HepG2 (cell line): ENCODE data around the gene IL1RAPL2. TPM values are rescaled to one million over a fixed set of nuclear protein-coding genes. Genes with fewer than 3 reads are reported as not detected.

Experiments used
- ATAC-seq: fragments of 200-7000 bp; cut with Tn5 transposase; 3 replicates; pipeline ENCODE4 v1.9.1; 2020; ENCODE audit warnings: mild to moderate bottlenecking, moderate library complexity
- BruUV-seq: library from RNA; stranded (reverse); fragments of 400-500 nt; replicated peaks from 2 replicates; lab custom pipeline; 2021; lab: Mats Ljungman, UMichigan
- CTCF ChIA-PET: fragments of 300-600 bp; formaldehyde crosslinking; extraction: SDS; loops from one replicate; lab custom pipeline; 2021; ENCODE audit warnings: low total read pairs, inconsistent platforms, low intra/inter-chr PET ratio; lab: Yijun Ruan, JAX
- POLR2A ChIA-PET: fragments of 350-600 bp; sonication (Branson Sonifier 250); formaldehyde crosslinking; loops from one replicate; lab custom pipeline; 2020; ENCODE audit warnings: antibody characterized with exemption, inconsistent platforms; lab: Yijun Ruan, JAX
- DNase-seq: peaks from one replicate; pipeline ENCODE4 v3.0.0-alpha.2; 2015; ENCODE audit warnings: low spot score
- FAIRE-seq: peaks from 3 replicates; lab custom pipeline; 2011; peaks lifted over from hg19 to GRCh38; lab: Jason Lieb, UNC
- H2AFZ ChIP-seq: one replicate; pipeline ENCODE4 v1.6.1; 2011; ENCODE audit warnings: low read length, inconsistent platforms
- H3K27ac ChIP-seq: fragments of 300-600 bp; 3 replicates; pipeline ENCODE4 v1.8.0; 2011; ENCODE audit warnings: mixed run types, mild to moderate bottlenecking, mixed read lengths, low read length, inconsistent platforms; ENCODE audit not compliant: insufficient read depth; ENCODE audit errors: extremely low read length
- H3K27me3 ChIP-seq, 2 experiments: fragments of 200-600 bp in 1 of 2; 2 replicates in 1 of 2; 3 replicates in 1 of 2; pipeline versions ENCODE4 v1.6.0 to v1.8.0; 2011; ENCODE audit warnings: low read length in 2 of 2, mild to moderate bottlenecking in 2 of 2, moderate library complexity in 2 of 2, inconsistent platforms in 1 of 2; ENCODE audit not compliant: insufficient read depth in 2 of 2, control insufficient read depth in 1 of 2
- H3K36me3 ChIP-seq, 2 experiments: fragments of 200-600 bp in 1 of 2; replicated peaks in 1 of 2; 2 replicates in 1 of 2; 3 replicates in 1 of 2; pipeline versions ENCODE4 v1.5.1 to v1.8.0; 2011; ENCODE audit warnings: low read length in 2 of 2, inconsistent platforms in 1 of 2; ENCODE audit not compliant: insufficient read depth in 2 of 2, control insufficient read depth in 1 of 2
- H3K4me1 ChIP-seq: 2 replicates; pipeline ENCODE4 v1.5.1; 2012; ENCODE audit warnings: low read length, inconsistent platforms; ENCODE audit not compliant: insufficient read depth
- H3K4me2 ChIP-seq: 2 replicates; pipeline ENCODE4 v1.6.0; 2011; ENCODE audit warnings: low read depth, low read length, inconsistent platforms
- H3K4me3 ChIP-seq, 3 experiments: fragments of 200-600 bp in 1 of 3; sonication (generic), shearing (Covaris generic) in 1 of 3; replicated peaks in 1 of 3; 2 replicates each; pipeline ENCODE4 v1.5.1; 2011 to 2016; ENCODE audit warnings: low read length in 3 of 3, inconsistent platforms in 2 of 3, low read depth in 2 of 3, mild to moderate bottlenecking in 2 of 3, control low read depth in 1 of 3, mixed read lengths in 1 of 3; ENCODE audit not compliant: insufficient read depth in 1 of 3
- H3K79me2 ChIP-seq: one replicate; pipeline ENCODE4 v1.6.1; 2011; ENCODE audit warnings: low read length, inconsistent platforms; ENCODE audit not compliant: insufficient read depth
- H3K9ac ChIP-seq: 2 replicates; pipeline ENCODE4 v1.6.0; 2011; ENCODE audit warnings: mild to moderate bottlenecking, low read depth, low read length, inconsistent platforms; ENCODE audit not compliant: insufficient read depth
- H3K9me3 ChIP-seq: 2 replicates; pipeline ENCODE4 v1.5.1; 2012; ENCODE audit warnings: mild to moderate bottlenecking, low read length
- H4K20me1 ChIP-seq: 2 replicates; pipeline ENCODE4 v1.6.0; 2011; ENCODE audit warnings: inconsistent platforms, mild to moderate bottlenecking, low read length, moderate library complexity; ENCODE audit not compliant: insufficient read depth
- ATF1 ChIP-seq: IDR thresholded peaks from 2 replicates; pipeline ENCODE4 v1.6.1; 2016; ENCODE audit warnings: mild to moderate bottlenecking, control low read depth
- ATF7-NPFF ChIP-seq: sonication (generic); formaldehyde crosslinking; IDR thresholded peaks from 2 replicates; pipeline ENCODE4 v1.8.1; 2023; ENCODE audit warnings: mild to moderate bottlenecking, low read depth, missing genetic modification reagents, moderate library complexity
- CHD2 ChIP-seq: IDR thresholded peaks from 2 replicates; pipeline ENCODE4 v1.6.1; 2011; ENCODE audit warnings: low read depth, low read length, improper control_type of control experiment
- CSRNP2 ChIP-seq: sonication (generic); formaldehyde crosslinking; conservative IDR thresholded peaks from 2 replicates; pipeline ENCODE4 v1.8.0; 2022; ENCODE audit warnings: low read depth, missing genetic modification reagents
- MAFG ChIP-seq: sonication (generic); formaldehyde crosslinking; IDR thresholded peaks from 2 replicates; pipeline ENCODE4 v1.5.1; 2020; ENCODE audit warnings: mild to moderate bottlenecking, missing genetic modification reagents
- POLR2A ChIP-seq, 2 experiments: IDR thresholded peaks; 2 replicates each; pipeline ENCODE4 v1.6.1; 2011; ENCODE audit warnings: low read depth in 2 of 2, low read length in 2 of 2, mild to moderate bottlenecking in 1 of 2, moderate library complexity in 1 of 2; ENCODE audit not compliant: insufficient read depth in 1 of 2
- TAF15 ChIP-seq: fragments of 200-400 bp; formaldehyde crosslinking; IDR thresholded peaks from one replicate; pipeline ENCODE4 v1.6.1; 2018; ENCODE audit warnings: mild to moderate bottlenecking, low read depth, low read length; ENCODE audit not compliant: poor library complexity, severe bottlenecking
- YEATS2 ChIP-seq: sonication (generic); formaldehyde crosslinking; IDR thresholded peaks from 2 replicates; pipeline ENCODE4 v1.4.0; 2020; ENCODE audit warnings: missing genetic modification reagents, borderline replicate concordance
- ZNF205 ChIP-seq: IDR thresholded peaks from 2 replicates; pipeline ENCODE4 v1.6.1; 2018; ENCODE audit warnings: missing biosample characterization, missing genetic modification reagents
- ZNF253 ChIP-seq: sonication (generic); formaldehyde crosslinking; IDR thresholded peaks from 2 replicates; pipeline ENCODE4 v1.8.0; 2022; ENCODE audit warnings: mild to moderate bottlenecking, missing genetic modification reagents, borderline replicate concordance
- ZNF3 ChIP-seq: IDR thresholded peaks from 2 replicates; pipeline ENCODE4 v1.7.0; 2017; ENCODE audit warnings: inconsistent platforms
- ZNF30 ChIP-seq: sonication (generic); formaldehyde crosslinking; IDR thresholded peaks from 2 replicates; pipeline ENCODE4 v1.5.0; 2020; ENCODE audit warnings: mild to moderate bottlenecking, missing genetic modification reagents
- ZNF350 ChIP-seq: sonication (generic); formaldehyde crosslinking; IDR thresholded peaks from 2 replicates; pipeline ENCODE4 v1.4.0; 2020; ENCODE audit warnings: mild to moderate bottlenecking, low read depth, missing genetic modification reagents, borderline replicate concordance
- ZNF484 ChIP-seq: sonication (generic); formaldehyde crosslinking; IDR thresholded peaks from 2 replicates; pipeline ENCODE4 v1.5.1; 2020; ENCODE audit warnings: mild to moderate bottlenecking, low read depth, missing genetic modification reagents, borderline replicate concordance
- ZNF512 ChIP-seq: sonication (generic); formaldehyde crosslinking; IDR thresholded peaks from 2 replicates; pipeline ENCODE4 v1.4.0; 2020; ENCODE audit warnings: mild to moderate bottlenecking, missing genetic modification reagents
- ZSCAN12 ChIP-seq: sonication (generic); formaldehyde crosslinking; IDR thresholded peaks from 2 replicates; pipeline ENCODE4 v1.9.0; 2021; ENCODE audit warnings: mild to moderate bottlenecking, missing genetic modification reagents
- ZSCAN20 ChIP-seq: sonication (generic); formaldehyde crosslinking; IDR thresholded peaks from 2 replicates; pipeline ENCODE4 v1.4.0; 2020; ENCODE audit warnings: missing genetic modification reagents, mild to moderate bottlenecking, borderline replicate concordance
- WGBS: methylation state at CpG from one replicate; pipeline ENCODE4 v1.1.6; 2017; ENCODE audit warnings: low lambda C conversion rate; 5-methylcytosine and 5-hydroxymethylcytosine counted together
- in situ Hi-C: cut with HindIII; loops from 2 replicates; pipeline ENCODE4 v1.10.0; 2017; ENCODE audit warnings: low pct_unique_long_range_greater_than_20kb; ENCODE audit not compliant: extremely low pct_ligation_motif_present
- intact Hi-C: fragments of 100-400 bp; cut with micrococcal nuclease; formaldehyde crosslinking; loops from one replicate; pipeline ENCODE4 v1.10.0; 2022; ENCODE audit not compliant: unreplicated experiment
- polyA plus RNA-seq, 8 experiments: library from polyadenylated mRNA; depleted of rRNA in 3 of 8; stranded (reverse) in 7 of 8; unstranded in 1 of 8; fragments of >200 nt; fragmentation: Illumina TruSeq in 4 of 8; extraction: Trizol in 4 of 8; gene quantifications; 2 replicates each; pipeline versions ENCODE4 v1.2.1 to v1.2.3, GENCODE V29; 2011 to 2016; ENCODE audit warnings: low read depth in 4 of 8, missing spikeins in 1 of 8, mixed read lengths in 1 of 8; ENCODE audit not compliant: insufficient read depth in 1 of 8
- total RNA-seq, 5 experiments: library from RNA; depleted of rRNA; stranded (reverse); fragments of >200 nt; fragmentation: Illumina TruSeq; extraction: Trizol; gene quantifications; 2 replicates each; pipeline ENCODE4 v1.2.3, GENCODE V29; 2016; ENCODE audit warnings: low read depth in 1 of 5
- TF ChIP-seq, protein P1 (sequence below): sonication (generic); formaldehyde crosslinking; IDR thresholded peaks from 2 replicates; pipeline ENCODE4 v1.4.0; 2020; ENCODE audit warnings: missing genetic modification reagents, borderline replicate concordance
- TF ChIP-seq, protein P2 (sequence below): sonication (generic); formaldehyde crosslinking; IDR thresholded peaks from 2 replicates; pipeline ENCODE4 v1.5.1; 2020; ENCODE audit warnings: missing genetic modification reagents, mild to moderate bottlenecking, borderline replicate concordance

Gene IL1RAPL2
- total and polyA plus RNA-seq, 2 of the 13 experiments (the other 11 are each of a cell fraction or from before 2014, with no cell fraction given), result not detected

DNA sequence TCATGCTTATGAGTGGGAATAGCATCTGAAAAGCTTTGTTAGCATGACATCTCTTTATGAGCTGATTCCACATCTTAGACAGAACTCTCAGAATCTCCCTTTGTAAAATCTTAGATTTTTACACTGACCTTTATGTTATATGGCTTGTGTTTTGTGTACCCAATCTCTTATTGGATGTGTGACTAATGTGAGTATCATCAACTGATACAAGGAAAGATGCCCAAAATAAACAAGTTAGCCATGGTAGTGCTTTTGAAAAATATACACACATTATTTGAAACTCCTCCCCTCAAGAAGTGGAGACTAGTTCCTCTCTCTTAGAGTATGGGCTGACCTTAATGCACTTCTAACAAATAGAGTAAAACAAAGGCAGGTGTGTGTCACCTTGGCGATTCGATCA lies 1096.2 kb downstream of the IL1RAPL2 start:
- no TSS peak for BruUV-seq

More for the DNA sequence above, 1096.2 kb downstream of the IL1RAPL2 start:
- ChIA-PET CTCF (no interaction called here), POLR2A (no interaction called here)
- no peaks in the 10 kb centered on the region for H3K79me2 ChIP-seq
- no peak for FAIRE-seq
- TF ChIP-seq CSRNP2 (CRISPR knock-in tag) (no peak), ZNF253 (no peak), ZNF205 (no peak), CHD2 (no peak), POLR2A (IDR thresholded peaks at IDR 0.05; ENCODE audit: insufficient read depth in 1 of 2, low read depth in 2 of 2, low read length in 2 of 2) (no peak), ZSCAN20 (CRISPR knock-in tag) (no peak), ATF7-NPFF (CRISPR knock-in tag) (no peak), ZSCAN12 (no peak), ZNF350 (no peak), ZNF3 (CRISPR knock-in tag) (no peak), MAFG (CRISPR knock-in tag) (no peak), ZNF512 (CRISPR knock-in tag) (no peak), TAF15 (no peak), ATF1 (CRISPR knock-in tag) (no peak), ZNF484 (CRISPR knock-in tag) (no peak), YEATS2 (CRISPR knock-in tag) (no peak), ZNF30 (no peak)
- TF ChIP-seq, protein P1, sequence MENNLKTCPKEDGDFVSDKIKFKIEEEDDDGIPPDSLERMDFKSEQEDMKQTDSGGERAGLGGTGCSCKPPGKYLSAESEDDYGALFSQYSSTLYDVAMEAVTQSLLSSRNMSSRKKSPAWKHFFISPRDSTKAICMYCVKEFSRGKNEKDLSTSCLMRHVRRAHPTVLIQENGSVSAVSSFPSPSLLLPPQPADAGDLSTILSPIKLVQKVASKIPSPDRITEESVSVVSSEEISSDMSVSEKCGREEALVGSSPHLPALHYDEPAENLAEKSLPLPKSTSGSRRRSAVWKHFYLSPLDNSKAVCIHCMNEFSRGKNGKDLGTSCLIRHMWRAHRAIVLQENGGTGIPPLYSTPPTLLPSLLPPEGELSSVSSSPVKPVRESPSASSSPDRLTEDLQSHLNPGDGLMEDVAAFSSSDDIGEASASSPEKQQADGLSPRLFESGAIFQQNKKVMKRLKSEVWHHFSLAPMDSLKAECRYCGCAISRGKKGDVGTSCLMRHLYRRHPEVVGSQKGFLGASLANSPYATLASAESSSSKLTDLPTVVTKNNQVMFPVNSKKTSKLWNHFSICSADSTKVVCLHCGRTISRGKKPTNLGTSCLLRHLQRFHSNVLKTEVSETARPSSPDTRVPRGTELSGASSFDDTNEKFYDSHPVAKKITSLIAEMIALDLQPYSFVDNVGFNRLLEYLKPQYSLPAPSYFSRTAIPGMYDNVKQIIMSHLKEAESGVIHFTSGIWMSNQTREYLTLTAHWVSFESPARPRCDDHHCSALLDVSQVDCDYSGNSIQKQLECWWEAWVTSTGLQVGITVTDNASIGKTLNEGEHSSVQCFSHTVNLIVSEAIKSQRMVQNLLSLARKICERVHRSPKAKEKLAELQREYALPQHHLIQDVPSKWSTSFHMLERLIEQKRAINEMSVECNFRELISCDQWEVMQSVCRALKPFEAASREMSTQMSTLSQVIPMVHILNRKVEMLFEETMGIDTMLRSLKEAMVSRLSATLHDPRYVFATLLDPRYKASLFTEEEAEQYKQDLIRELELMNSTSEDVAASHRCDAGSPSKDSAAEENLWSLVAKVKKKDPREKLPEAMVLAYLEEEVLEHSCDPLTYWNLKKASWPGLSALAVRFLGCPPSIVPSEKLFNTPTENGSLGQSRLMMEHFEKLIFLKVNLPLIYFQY, result no peak
- TF ChIP-seq, protein P2, sequence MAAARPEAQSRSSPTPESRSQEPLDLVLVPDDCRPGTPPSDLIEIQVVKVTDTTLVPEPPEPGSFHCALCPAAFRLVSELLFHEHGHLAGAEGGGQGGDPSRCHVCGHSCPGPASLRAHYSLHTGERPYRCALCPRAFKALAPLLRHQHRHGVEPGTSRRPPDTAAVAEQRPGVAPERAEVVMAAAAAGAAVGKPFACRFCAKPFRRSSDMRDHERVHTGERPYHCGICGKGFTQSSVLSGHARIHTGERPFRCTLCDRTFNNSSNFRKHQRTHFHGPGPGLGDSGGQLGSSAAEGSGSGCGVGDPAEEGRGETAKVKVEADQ, result no peak
- no peaks in the 10 kb centered on the region for H3K4me1 ChIP-seq
- in situ Hi-C loops (no loop called here), intact Hi-C loops (no loop called here)
- no peak overlapping the region for H3K9ac ChIP-seq
- no peaks in the 10 kb centered on the region for H3K9me3 ChIP-seq
- ATAC-seq, result no peak
- no peak overlapping the region for H3K27ac ChIP-seq
- H3K27me3 ChIP-seq, result no peaks in the 10 kb centered on the region
- no peak overlapping the region for H2AFZ ChIP-seq
- H4K20me1 ChIP-seq, result no peaks in the 10 kb centered on the region
- H3K36me3 ChIP-seq, result no peaks in the 10 kb centered on the region; a peak in 1 of 5 replicates
- no peak overlapping the region for H3K4me3 ChIP-seq
- H3K4me2 ChIP-seq, result no peak overlapping the region
- no peak for DNase-seq
- WGBS, result 75% methylated on average over 2 of the region's 2 CpGs
